ENCODE data around the gene UFC1. TPM values are rescaled to one million over a fixed set of nuclear protein-coding genes. Genes with fewer than 3 reads are reported as not detected.

Gene UFC1
- total RNA-seq, 4 donors from 2014 or later = 73.6 to 96.7 (median 78.4) TPM

DNA sequence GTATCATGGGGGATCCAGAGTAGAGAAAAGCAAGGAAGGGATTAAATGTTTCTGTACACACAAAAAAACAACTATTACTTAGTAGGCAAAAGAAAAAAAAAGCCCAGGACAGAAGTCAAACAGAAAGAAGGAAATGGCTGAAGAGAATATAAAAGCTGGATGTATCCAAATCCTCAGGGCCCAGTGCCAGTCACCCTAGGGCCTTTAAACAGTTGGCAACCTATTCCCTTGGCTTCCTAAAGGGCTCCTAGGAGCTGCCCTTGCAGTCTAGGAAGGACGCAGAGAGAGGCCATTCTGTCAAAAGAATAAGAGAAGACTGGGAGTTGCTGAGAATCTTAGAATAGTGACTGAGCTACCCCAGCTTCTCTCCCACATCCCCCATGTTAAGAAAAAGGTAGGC, 18.6 kb downstream of the UFC1 start:
- DNase-seq (ENCODE audit: low spot score) = no peak
- TF ChIP-seq CTCF (IDR thresholded peaks at IDR 0.05) = no peak

DNA sequence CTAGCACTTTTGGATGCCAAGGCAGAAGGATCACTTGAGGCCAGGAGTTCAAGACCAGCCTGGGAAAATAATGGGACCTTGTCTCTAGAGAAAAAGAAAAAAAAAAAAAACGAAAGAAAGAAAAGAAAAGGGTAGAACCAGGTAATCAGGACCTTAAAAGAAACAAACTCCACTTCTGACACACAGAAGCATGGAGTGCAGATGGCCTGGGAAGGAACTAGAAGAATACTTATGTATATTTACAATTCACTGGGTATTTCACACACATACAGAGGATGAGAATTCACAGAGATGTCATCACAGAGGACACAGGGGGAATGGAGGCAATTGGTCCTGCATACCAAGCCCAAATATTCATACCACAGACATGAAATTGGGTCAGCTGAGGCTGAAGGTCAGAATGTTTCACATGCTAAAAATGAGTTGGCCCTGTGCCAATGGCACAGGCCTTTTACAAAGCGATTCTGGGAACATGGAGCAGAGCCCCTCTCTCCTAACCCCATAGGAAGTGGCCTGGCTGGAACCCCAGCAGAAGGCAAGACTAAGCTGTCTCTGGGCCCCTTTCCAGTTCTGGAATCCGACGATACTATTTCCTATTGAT, 19.1 kb downstream of the UFC1 start:
- DNase-seq (ENCODE audit: low spot score) (no peak), ATAC-seq (ENCODE audit: low FRiP score) (no peak)
- no peak for TF ChIP-seq CTCF (IDR thresholded peaks at IDR 0.05)

More for the DNA sequence above, 18.6 kb downstream of the UFC1 start:
- ATAC-seq (ENCODE audit: low FRiP score) = no peak

DNA sequence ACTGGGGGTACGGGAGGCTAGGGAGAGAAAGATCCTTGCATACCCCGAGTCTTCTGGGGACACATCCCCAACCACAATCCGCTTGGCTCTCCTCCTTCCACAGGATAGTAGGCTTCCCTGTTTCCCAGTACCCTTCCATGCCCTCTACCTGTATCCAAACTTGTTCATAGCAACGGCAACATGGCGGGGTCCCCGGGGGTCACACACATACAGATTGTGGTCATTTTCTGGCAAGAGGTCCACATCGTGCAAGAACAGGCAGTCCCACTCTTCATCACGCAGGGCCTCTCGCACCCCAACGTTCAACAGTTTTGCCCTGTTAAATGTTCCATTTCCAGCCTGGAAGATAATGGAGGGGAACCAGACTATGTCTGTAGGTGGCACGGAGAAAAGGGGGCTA, 19.9 kb downstream of the UFC1 start:
- ATAC-seq (ENCODE audit: low FRiP score) = no peak
- no peak for DNase-seq (ENCODE audit: low spot score)
- TF ChIP-seq CTCF (IDR thresholded peaks at IDR 0.05) = no peak

DNA sequence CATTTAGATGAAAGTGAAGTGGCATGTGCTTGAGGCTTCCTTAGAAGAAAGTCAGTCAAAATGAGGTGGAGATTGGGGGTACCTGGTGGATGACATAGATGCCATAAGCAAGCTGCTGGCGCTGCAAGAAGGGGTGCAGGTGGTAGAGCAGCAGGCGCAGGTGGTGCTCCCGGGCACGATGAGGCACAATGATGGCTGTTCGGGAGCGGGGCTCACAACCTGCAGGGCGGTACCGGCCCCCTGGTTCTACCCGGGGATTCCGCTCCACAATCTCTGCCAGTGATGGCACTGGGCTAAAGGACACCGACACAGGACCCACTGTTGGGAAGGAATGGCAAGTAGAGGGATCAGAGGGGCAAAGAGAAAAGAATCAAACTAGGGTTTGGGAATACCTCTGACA, 21.1 kb downstream of the UFC1 start:
- ATAC-seq (ENCODE audit: low FRiP score) (no peak), DNase-seq (ENCODE audit: low spot score) (no peak)
- no peak for TF ChIP-seq CTCF (IDR thresholded peaks at IDR 0.05)

DNA sequence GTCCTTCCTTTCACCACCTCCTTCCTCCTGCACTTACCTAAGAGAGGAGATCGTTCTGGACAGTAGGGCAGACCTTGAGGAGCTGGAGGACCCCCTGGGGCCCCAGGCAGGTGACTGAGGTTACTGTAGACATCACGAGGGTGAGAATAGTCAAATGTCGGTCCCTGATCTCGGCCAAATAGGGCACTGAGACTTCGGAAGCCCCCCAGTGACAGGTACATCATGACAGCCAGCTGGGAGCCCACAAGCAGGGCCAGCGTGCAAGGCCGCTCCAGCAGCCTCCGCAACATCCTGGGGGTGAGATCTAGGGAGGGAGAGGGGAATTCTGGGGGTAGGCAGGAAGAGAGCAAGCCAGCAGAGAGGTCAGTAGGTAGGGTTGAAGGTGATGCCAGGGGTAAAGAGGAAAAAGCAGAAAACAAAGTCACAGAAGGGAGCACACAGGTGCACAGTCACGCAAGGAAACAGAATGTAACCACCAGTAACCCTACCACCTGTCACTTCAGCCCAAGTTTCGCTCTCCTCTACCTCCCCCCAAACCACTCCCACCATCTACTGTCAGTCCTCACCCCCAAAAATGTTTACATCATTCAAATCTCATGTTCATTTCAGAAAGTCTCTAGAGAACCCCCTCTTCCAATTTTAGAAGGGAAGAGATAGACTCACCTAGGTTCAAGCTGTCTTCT, 22.1 kb downstream of the UFC1 start:
- no peak for TF ChIP-seq CTCF (IDR thresholded peaks at IDR 0.05)
- no peak for ATAC-seq (ENCODE audit: low FRiP score)
- no peak for DNase-seq (ENCODE audit: low spot score)

DNA sequence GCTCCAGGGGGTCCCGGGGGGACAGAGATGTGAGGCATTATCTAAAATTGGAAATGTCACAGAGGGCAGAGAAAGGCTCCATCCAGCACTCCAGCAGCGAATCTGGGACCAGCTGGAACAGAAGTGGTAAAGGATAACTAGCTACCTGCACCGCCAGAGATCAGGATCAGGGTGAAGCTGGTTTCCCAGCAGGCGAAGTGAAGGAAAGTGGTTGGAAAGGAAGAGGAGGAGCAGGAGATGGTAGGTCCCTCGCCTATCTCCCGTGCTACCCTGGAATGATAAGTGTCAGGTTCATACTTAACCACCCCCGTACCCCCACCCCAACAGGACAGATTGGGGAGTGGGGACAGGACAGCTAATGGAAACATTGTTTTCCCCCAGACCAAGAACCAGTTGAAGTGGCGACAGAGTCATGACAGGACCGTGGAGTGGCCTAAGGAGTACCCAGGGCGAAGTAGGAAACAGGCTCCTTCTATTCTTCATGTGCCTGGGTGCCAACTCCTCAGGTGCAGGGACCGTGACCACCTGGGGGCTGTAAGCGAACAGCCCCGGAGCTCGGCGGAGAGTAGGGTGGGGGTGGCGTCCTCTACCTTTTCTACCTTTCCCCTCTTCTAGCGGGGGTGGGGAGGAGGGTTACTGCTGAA, 22.8 kb downstream of the UFC1 start:
- ATAC-seq (ENCODE audit: low FRiP score) (peak; percentile 3), DNase-seq (ENCODE audit: low spot score) (no peak)
- TF ChIP-seq CTCF (IDR thresholded peaks at IDR 0.05) = no peak

All from omental fat pad (tissue), 4 donors.